Caco-2 (cell line): ENCODE results near the gene INSYN1. TPM values are rescaled to one million over a fixed set of nuclear protein-coding genes. Genes with fewer than 3 reads are reported as not detected.
A peak's percentile ranks its signal among the peaks of the same experiment; 100 is the strongest.

Experiments
- BruUV-seq: library from RNA; stranded (reverse); fragments of 400-500 nt; replicated peaks from 2 replicates; lab custom pipeline; 2021; lab: Mats Ljungman, UMichigan
- CTCF ChIA-PET: fragments of 300-600 bp; sonication (Branson Sonifier 250); formaldehyde crosslinking; loops from one replicate; lab custom pipeline; 2022; ENCODE audit warnings: antibody characterized with exemption; lab: Charles Lee
- POLR2A ChIA-PET: fragments of 300-600 bp; sonication (Branson Sonifier 250); formaldehyde crosslinking; loops from one replicate; lab custom pipeline; 2022; ENCODE audit warnings: antibody characterized with exemption; lab: Charles Lee
- DNase-seq, 2 experiments: peaks; one replicate each; pipeline versions ENCODE4 v3.0.0 to v3.0.0-alpha.2; 2020 to 2022
- H3K27me3 ChIP-seq: replicated peaks from 2 replicates; pipeline ENCODE4 v1.6.0; 2011; ENCODE audit warnings: low read length; ENCODE audit not compliant: control insufficient read depth, insufficient read depth
- H3K36me3 ChIP-seq: 2 replicates; pipeline ENCODE4 v1.5.1; 2011; ENCODE audit warnings: low read length; ENCODE audit not compliant: control insufficient read depth, insufficient read depth
- H3K4me1 ChIP-seq: fragments of 250-450 bp; sonication (Bioruptor Pico); 2 replicates; pipeline ENCODE4 v1.5.1; 2020; ENCODE audit warnings: mild to moderate bottlenecking
- H3K4me3 ChIP-seq: 2 replicates; pipeline ENCODE4 v1.5.1; 2011; ENCODE audit warnings: low read depth, mild to moderate bottlenecking, control low read depth, low read length
- H3K9me3 ChIP-seq: fragments of 250-450 bp; sonication (Bioruptor Pico); 2 replicates; pipeline ENCODE4 v1.5.1; 2020; ENCODE audit warnings: mild to moderate bottlenecking, moderate library complexity
- H3K27ac Mint-ChIP-seq: one replicate; pipeline ENCODE4 v1.8.0; 2022; ENCODE audit warnings: mixed read lengths; ENCODE audit not compliant: unreplicated experiment
- H3K27me3 Mint-ChIP-seq: one replicate; pipeline ENCODE4 v1.8.0; 2022; ENCODE audit warnings: mixed read lengths; ENCODE audit not compliant: insufficient read depth, unreplicated experiment
- H3K36me3 Mint-ChIP-seq: one replicate; pipeline ENCODE4 v1.8.0; 2022; ENCODE audit warnings: mild to moderate bottlenecking, mixed read lengths; ENCODE audit not compliant: insufficient read depth, unreplicated experiment
- H3K4me1 Mint-ChIP-seq: one replicate; pipeline ENCODE4 v1.8.0; 2022; ENCODE audit warnings: low read depth, mixed read lengths; ENCODE audit not compliant: unreplicated experiment
- H3K4me3 Mint-ChIP-seq: one replicate; pipeline ENCODE4 v1.8.0; 2022; ENCODE audit warnings: mild to moderate bottlenecking, moderate library complexity, mixed read lengths; ENCODE audit not compliant: unreplicated experiment
- H3K9me3 Mint-ChIP-seq: one replicate; pipeline ENCODE4 v1.8.0; 2022; ENCODE audit warnings: mixed read lengths; ENCODE audit not compliant: unreplicated experiment
- CTCF ChIP-seq, 2 experiments: fragments of 200-600 bp in 1 of 2; IDR thresholded peaks; 1 replicate in 1 of 2; 2 replicates in 1 of 2; pipeline versions ENCODE4 v1.5.1 to v1.8.0; 2011 to 2022; ENCODE audit warnings: antibody characterized with exemption in 1 of 2, control low read depth in 1 of 2, inconsistent platforms in 1 of 2, low read depth in 1 of 2, low read length in 1 of 2, mild to moderate bottlenecking in 1 of 2, moderate library complexity in 1 of 2; ENCODE audit not compliant: insufficient read depth in 1 of 2, severe bottlenecking in 1 of 2, unreplicated experiment in 1 of 2
- intact Hi-C: fragments of 100-400 bp; cut with micrococcal nuclease; formaldehyde crosslinking; loops from one replicate; pipeline ENCODE4 v1.10.0; 2022; ENCODE audit not compliant: unreplicated experiment
- total RNA-seq: library from RNA; stranded (reverse); gene quantifications from 2 replicates; pipeline ENCODE4 v1.2.3, GENCODE V29; 2022

The INSYN1 gene
- total RNA-seq, 1 experiment from 2014 or later: 0.41 TPM

DNA sequence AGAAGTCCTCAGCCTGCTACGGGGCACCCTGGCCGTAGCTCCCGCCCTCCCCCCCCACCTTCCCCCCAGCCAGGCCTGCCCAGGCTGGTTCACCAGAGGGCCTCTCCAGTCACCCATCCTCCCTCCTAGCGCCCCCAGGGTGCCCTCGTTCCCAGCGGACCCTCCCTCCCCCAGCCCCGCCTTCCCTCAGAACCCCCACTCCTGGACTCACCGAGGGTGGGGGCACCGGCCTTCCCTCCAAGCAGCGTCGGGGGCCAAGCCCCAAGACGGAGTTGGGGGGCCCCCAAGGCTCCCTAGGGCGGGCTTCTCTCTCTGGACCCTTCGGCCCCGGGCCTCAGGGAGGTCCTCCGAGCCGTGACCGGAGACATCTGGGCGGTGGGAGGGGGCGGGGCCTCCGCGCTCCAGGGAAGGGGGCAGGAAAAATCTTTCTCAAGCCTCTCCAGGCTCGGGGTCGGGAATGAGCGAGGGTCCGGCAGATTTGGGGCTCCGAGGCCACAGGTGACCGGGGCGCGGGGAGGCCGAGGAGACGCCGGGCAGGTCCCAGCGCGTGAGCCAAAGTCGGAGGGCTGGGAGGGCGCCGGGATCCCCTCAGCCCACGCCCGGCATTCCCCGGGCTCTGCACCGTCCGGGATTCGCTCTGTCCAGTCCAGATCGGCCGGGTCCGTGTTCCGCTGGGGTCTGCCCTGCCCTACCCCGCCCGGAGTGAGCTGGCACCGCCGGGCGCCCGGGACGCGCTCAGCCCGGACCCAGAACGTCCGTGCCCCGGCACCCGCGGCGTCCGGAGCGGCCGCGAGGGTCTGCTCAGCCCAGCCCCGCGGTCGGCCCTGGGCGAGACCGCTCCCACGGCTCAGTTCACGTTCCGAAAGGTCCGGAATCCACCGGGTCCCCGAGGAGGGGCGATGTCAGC, 999 bp downstream of the INSYN1 start:
- Histone ChIP-seq H3K4me3 (peak overlapping the region; percentile 23), H3K4me1 (no peaks in the 10 kb centered on the region), H3K9me3 (no peaks in the 10 kb centered on the region), H3K27me3 (no peaks in the 10 kb centered on the region; the same call in 1 of the 2 replicates), H3K36me3 (no peaks in the 10 kb centered on the region)
- Mint-ChIP-seq H3K36me3 (no peaks in the 10 kb centered on the region), H3K27ac (no peak overlapping the region), H3K4me1 (no peaks in the 10 kb centered on the region), H3K9me3 (no peaks in the 10 kb centered on the region), H3K4me3 (no peak overlapping the region), H3K27me3 (peaks cover 25% of the 10 kb centered on the region)
- TF ChIP-seq CTCF (IDR thresholded peaks at IDR 0.05; ENCODE audit: insufficient read depth in 1 of 2, low read depth in 1 of 2, low read length in 1 of 2, severe bottlenecking in 1 of 2, unreplicated experiment in 1 of 2): no peak
- intact Hi-C loops: no loop called here
- no peak for DNase-seq
- BruUV-seq: no TSS peak
- CTCF ChIA-PET: no interaction called here
- POLR2A ChIA-PET: no interaction called here

GRCh38 chr15:73751511-73751898, 1.6 kb downstream of the INSYN1 start:
- POLR2A ChIA-PET: no interaction called here
- H3K36me3 Mint-ChIP-seq: no peaks in the 10 kb centered on the region
- DNase-seq: no peak
- Histone ChIP-seq H3K36me3 (no peaks in the 10 kb centered on the region), H3K4me3 (no peak overlapping the region), H3K9me3 (no peaks in the 10 kb centered on the region), H3K4me1 (no peaks in the 10 kb centered on the region), H3K27me3 (no peaks in the 10 kb centered on the region; the same call in 1 of the 2 replicates)
- intact Hi-C loops: no loop called here
- CTCF ChIA-PET: no interaction called here
- no TSS peak for BruUV-seq
- TF ChIP-seq CTCF (IDR thresholded peaks at IDR 0.05; ENCODE audit: insufficient read depth in 1 of 2, low read depth in 1 of 2, low read length in 1 of 2, severe bottlenecking in 1 of 2, unreplicated experiment in 1 of 2): no peak
- peaks cover 29% of the 10 kb centered on the region for H3K27me3 Mint-ChIP-seq
- no peak overlapping the region for H3K27ac Mint-ChIP-seq
- no peaks in the 10 kb centered on the region for H3K9me3 Mint-ChIP-seq
- H3K4me1 Mint-ChIP-seq: no peaks in the 10 kb centered on the region
- peak overlapping the region; percentile 50 for H3K4me3 Mint-ChIP-seq

- no peak overlapping the region for H3K4me3 ChIP-seq
- peak overlapping the region; percentile 50 for H3K4me3 Mint-ChIP-seq
- H3K27me3 Mint-ChIP-seq: peaks cover 29% of the 10 kb centered on the region
- no peaks in the 10 kb centered on the region for H3K9me3 Mint-ChIP-seq
- no peak overlapping the region for H3K27ac Mint-ChIP-seq
- H3K4me1 Mint-ChIP-seq: no peaks in the 10 kb centered on the region
- H3K36me3 ChIP-seq: no peaks in the 10 kb centered on the region
- TF ChIP-seq CTCF (IDR thresholded peaks at IDR 0.05; ENCODE audit: insufficient read depth in 1 of 2, low read depth in 1 of 2, low read length in 1 of 2, severe bottlenecking in 1 of 2, unreplicated experiment in 1 of 2): no peak
- CTCF ChIA-PET: no interaction called here
- intact Hi-C loops: no loop called here
- no peak for DNase-seq
- no peaks in the 10 kb centered on the region for H3K36me3 Mint-ChIP-seq
- H3K27me3 ChIP-seq: no peaks in the 10 kb centered on the region; the same call in 1 of the 2 replicates
- no peaks in the 10 kb centered on the region for H3K9me3 ChIP-seq
- POLR2A ChIA-PET: no interaction called here
- BruUV-seq: no TSS peak
- no peaks in the 10 kb centered on the region for H3K4me1 ChIP-seq
Measured at GRCh38 chr15:73750951-73751350, 2.2 kb downstream of the INSYN1 start.
